A204.1 (cell line): ENCODE results near the gene SYT2.
"Not testable (repeated sequence)": the region's sequence is repeated elsewhere in the genome, so short reads cannot be mapped to it uniquely, and the experiment has no call there.

Experiments
- FAIRE-seq: peaks from 2 replicates; lab custom pipeline; 2012; peaks lifted over from hg19 to GRCh38; lab: Jason Lieb, UNC

SYT2 gene

GRCh38 chr1:202623075-202623474, 87.2 kb downstream of the SYT2 start:
- no peak for FAIRE-seq

- FAIRE-seq, result no peak
Measured at GRCh38 chr1:202622388-202622787, 87.9 kb downstream of the SYT2 start.

GRCh38 chr1:202621446-202621845, 88.8 kb downstream of the SYT2 start:
- no peak for FAIRE-seq

GRCh38 chr1:202620036-202620435, 90.2 kb downstream of the SYT2 start:
- FAIRE-seq, result not testable (repeated sequence)

- FAIRE-seq, result no peak
Measured at GRCh38 chr1:202619505-202619904, 90.7 kb downstream of the SYT2 start.

GRCh38 chr1:202619012-202619411, 91.2 kb downstream of the SYT2 start:
- FAIRE-seq, result not testable (repeated sequence)

- FAIRE-seq, result no peak
Measured at GRCh38 chr1:202616355-202616915, 93.8 kb downstream of the SYT2 start.

- no peak for FAIRE-seq
Measured at GRCh38 chr1:202615501-202616354, 94.5 kb downstream of the SYT2 start.

GRCh38 chr1:202615208-202615500, 95.1 kb downstream of the SYT2 start:
- FAIRE-seq, result not testable (repeated sequence)

- FAIRE-seq, result not testable (repeated sequence)
Measured at GRCh38 chr1:202614363-202615207, 95.7 kb downstream of the SYT2 start.

- FAIRE-seq, result no peak
Measured at GRCh38 chr1:202613571-202613970, 96.7 kb downstream of the SYT2 start.

GRCh38 chr1:202612036-202612435, 98.2 kb downstream of the SYT2 start:
- FAIRE-seq, result not testable (repeated sequence)

GRCh38 chr1:202605515-202605914, 104.7 kb downstream of the SYT2 start:
- no peak for FAIRE-seq

GRCh38 chr1:202603435-202603834, 106.8 kb downstream of the SYT2 start:
- no peak for FAIRE-seq

GRCh38 chr1:202600432-202601041, 109.7 kb downstream of the SYT2 start:
- no peak for FAIRE-seq

- no peak for FAIRE-seq
Measured at GRCh38 chr1:202599669-202600431, 110.4 kb downstream of the SYT2 start.

- no peak for FAIRE-seq
Measured at GRCh38 chr1:202597090-202597761, 113.0 kb downstream of the SYT2 start.

- no peak for FAIRE-seq
Measured at GRCh38 chr1:202596638-202597037, 113.6 kb downstream of the SYT2 start.

- no peak for FAIRE-seq
Measured at GRCh38 chr1:202593845-202594244, 116.4 kb downstream of the SYT2 start.

GRCh38 chr1:202592146-202592545, 118.1 kb downstream of the SYT2 start:
- FAIRE-seq, result no peak

- no peak for FAIRE-seq
Measured at GRCh38 chr1:202591515-202591914, 118.7 kb downstream of the SYT2 start.
